HTR-8/SVneo (cell line): ENCODE results near the gene POLDIP2.

Source experiments
- DNase-seq: peaks from one replicate; pipeline ENCODE4 v3.0.0; 2011; ENCODE audit warnings: low spot score, mixed read lengths; ENCODE audit not compliant: insufficient read length
- FAIRE-seq: peaks from 2 replicates; lab custom pipeline; 2011; peaks lifted over from hg19 to GRCh38; lab: Jason Lieb, UNC

The POLDIP2 gene, protein sequence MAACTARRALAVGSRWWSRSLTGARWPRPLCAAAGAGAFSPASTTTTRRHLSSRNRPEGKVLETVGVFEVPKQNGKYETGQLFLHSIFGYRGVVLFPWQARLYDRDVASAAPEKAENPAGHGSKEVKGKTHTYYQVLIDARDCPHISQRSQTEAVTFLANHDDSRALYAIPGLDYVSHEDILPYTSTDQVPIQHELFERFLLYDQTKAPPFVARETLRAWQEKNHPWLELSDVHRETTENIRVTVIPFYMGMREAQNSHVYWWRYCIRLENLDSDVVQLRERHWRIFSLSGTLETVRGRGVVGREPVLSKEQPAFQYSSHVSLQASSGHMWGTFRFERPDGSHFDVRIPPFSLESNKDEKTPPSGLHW

GRCh38 chr17:28357061-28357900 is at the start of gene POLDIP2:
Gene POLDIP2 (minus strand): TSS chr17:28357527. CDS start chr17:28357448, 79 bp downstream.
- FAIRE-seq (peak; percentile 82), DNase-seq (peak; percentile 95)

- no peak for DNase-seq
- FAIRE-seq = peak; percentile 4
Measured at GRCh38 chr17:28406473-28406814, 49.1 kb upstream of the POLDIP2 start.

- FAIRE-seq (peak; percentile 88), DNase-seq (peak; percentile 74)
Measured at GRCh38 chr17:28405632-28406472, 48.5 kb upstream of the POLDIP2 start, which contains the start of gene SLC46A1. Gene SLC46A1 (minus strand): TSS chr17:28406212. CDS start chr17:28406114, 98 bp downstream.

- DNase-seq = no peak
Measured at GRCh38 chr17:28404812-28405570, 47.7 kb upstream of the POLDIP2 start.

GRCh38 chr17:28404461-28404811 is 47.1 kb upstream of the POLDIP2 start:
- FAIRE-seq = no peak

More at GRCh38 chr17:28404812-28405570, 47.7 kb upstream of the POLDIP2 start:
- FAIRE-seq = peak; percentile 58

DNA sequence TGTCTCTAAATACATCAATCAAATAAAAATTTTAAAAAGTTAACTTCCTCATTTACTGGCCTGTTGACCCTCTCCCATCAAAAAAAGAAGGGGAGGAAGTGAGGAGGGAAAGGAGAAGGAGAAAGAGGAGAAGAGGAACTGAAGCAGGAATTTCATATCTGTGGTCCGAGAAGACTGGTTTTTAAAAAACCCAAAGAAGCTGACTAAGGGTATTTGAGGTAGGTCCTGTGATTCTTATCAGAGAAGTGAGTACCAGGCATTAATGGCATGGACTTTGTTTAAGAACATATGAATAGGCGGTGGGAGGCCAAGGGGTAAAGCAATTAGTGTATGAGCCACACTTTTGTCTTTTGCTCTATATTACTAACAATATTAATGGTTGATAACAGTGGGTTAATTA is 46.7 kb upstream of the POLDIP2 start:
- FAIRE-seq = no peak
- no peak for DNase-seq

More at GRCh38 chr17:28404461-28404811, 47.1 kb upstream of the POLDIP2 start:
- no peak for DNase-seq

DNA sequence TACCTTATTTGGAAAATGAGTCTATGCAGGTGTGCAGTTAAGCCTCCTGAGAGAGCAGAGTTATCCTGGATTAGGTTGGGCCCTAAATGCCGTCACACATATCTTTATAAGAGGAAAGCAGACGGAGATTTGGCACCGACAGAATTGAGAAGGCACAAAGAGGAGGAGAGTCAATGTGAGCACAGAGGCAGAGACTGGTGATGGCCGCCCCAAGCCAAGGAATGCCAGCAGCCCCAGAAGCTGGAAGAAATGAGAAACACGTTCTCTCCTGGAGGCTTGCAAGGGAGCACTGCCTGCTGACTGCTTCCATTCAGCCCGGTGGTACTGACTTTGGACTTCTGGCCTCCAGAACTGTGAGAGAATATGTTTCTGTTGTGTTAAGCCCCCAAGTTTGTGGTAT is 45.5 kb upstream of the POLDIP2 start:
- FAIRE-seq (no peak), DNase-seq (no peak)

DNA sequence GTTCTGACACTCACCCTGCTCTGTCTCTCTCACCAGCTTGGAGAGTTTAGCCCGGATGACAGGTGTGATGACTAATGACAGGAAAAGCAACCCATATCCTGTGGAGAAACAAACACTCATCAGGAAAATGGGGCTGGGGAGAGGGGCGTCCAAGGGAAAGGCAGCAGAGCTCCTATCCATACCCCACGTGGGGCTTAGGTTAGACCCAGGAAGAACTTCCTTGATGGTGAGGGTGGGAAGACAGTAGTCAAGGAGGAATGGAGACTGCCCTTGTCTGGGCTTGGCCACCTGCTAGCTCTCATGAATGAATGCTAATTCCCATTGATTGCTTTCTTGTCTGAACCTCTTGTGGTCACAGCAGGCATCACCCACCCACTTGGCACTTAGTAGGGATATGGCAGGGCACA is 44.9 kb upstream of the POLDIP2 start:
- no peak for FAIRE-seq

DNA sequence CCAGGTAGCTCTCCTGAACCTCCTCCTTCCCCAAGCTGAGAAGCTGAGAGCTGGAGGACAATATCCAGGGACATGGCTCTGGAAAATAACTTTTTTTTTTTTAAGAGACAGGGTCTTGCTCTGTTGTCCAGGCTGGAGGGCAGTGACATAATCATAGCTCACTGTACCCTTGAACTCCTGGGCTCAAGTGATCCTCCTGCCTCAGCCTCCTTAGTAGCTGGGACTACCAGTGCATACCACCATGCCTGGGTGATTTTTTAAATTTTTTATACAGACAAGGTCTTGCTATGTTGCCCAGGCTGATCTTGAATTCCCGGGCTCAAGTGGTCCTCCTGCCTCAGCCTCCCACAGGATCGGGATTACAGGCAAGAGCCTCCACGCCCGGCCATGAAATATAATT is 42.5 kb upstream of the POLDIP2 start:
- no peak for DNase-seq
- FAIRE-seq = no peak

More for the DNA sequence above, 44.9 kb upstream of the POLDIP2 start:
- DNase-seq = no peak

DNA sequence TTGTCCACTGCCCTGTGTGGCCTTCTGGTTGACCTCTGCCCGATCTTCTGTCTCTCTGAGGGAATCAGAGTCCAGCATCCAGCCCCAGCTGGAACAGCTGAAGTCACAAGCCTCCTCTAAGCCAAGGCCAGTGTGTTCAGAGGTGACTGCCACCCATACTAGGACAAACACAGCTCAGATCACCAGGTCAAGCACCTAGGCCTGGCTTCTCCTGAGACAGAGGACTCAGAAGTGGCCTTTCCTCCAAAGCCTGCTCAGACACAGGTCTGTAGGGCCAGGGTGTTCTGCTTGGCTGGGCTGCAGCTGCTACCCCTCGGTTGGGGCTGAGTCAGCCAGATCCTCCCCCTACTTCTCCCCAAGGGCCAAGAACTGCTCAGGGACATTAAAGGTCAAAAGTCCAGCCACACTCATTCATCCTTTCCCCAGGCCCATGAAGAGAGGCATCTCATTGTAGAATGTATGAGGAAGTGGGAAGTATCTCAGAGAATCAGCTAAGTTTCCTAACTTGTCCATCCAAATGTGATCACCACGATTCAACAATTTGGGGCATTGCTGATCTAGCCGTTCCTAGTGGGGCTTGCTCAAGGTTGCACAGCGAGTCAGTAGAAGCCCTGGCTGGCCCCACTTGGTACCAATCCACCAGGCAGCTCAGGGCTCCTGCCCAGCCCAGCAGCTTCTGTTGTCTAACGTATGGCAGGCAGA is 41.1 kb upstream of the POLDIP2 start:
- FAIRE-seq (no peak), DNase-seq (no peak)

DNA sequence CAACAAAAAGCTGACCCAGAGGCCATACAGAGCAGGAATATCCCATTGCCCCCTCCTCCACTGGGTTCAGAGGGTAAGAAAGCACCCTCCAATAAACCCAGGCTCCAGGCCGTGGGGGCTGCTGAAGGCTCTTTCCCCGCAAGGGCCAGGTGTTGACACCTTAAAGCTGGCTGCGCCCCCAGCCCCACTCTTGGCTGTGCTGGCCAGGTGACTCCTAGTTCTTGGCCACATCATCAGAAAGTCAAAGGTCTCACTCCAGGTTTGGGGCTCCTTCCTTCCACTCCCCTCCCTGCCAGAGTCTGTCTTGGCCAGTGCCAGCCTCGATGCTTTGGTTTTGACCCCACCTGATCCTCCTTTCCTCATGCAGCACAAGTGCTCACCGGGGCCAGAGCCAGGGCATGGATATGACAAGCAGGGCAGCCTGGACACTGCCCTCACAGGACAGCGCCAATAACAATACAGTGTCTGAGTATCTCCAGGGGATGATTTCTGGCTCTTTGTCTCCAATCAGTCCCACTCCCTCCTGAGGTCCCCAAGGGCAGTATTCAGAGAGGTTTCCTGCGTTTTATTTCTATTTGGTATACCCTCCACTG is 40.5 kb upstream of the POLDIP2 start:
- FAIRE-seq = no peak
- DNase-seq = no peak

- FAIRE-seq (no peak), DNase-seq (no peak)
Measured at GRCh38 chr17:28397275-28397674, 39.9 kb upstream of the POLDIP2 start.

DNA sequence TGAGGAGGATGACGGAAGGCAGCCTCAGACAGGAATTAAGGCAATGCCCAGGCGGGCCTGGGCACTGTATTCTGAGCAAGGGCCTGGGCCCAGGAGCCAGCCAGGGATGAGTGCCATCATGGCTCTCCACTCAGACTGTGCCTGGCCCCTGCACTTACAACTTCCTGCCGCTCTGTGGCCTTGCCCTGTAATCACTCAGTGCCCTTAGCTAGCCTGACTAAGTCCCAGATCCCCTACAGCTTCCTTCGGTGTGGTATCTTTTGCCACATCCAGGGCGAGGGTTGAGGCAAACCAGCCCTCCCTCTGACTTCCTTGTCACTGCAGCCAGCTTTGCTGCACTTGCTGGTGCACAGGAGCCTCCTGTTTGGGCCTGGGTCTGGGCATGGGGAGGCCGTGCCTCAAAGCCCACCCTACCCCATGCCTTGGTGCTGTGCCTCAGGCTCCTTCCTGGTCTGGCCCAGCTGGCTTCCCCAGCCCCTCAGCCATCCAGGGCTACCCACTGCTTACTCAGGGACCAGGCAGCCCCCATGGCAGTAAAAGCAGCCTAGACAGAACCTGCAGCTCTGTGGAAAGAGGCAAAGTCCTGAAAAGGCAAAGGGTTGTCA is 39.4 kb upstream of the POLDIP2 start:
- FAIRE-seq (no peak), DNase-seq (no peak)

DNA sequence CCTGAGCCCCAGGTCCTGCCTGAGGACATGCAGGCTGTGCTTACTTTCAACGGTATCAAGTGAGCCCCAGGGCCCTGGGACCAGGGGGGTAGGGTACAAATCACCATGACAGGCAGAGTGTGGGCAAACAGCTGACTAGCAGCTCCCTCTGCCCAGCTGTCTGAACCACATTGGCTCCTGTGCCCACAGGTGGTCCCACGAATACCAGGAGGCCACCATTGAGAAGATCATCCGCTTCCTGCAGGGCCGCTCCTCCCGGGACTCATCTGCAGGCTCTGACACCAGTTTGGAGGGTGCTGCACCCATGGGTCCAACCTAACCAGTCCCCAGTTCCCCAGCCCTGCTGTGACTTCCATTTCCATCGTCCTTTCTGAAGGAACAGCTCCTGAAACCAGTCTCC is 38.6 kb upstream of the POLDIP2 start:
- no peak for FAIRE-seq
- DNase-seq = no peak

- FAIRE-seq (no peak), DNase-seq (no peak)
Measured at GRCh38 chr17:28395426-28395825, 38.1 kb upstream of the POLDIP2 start.

DNA sequence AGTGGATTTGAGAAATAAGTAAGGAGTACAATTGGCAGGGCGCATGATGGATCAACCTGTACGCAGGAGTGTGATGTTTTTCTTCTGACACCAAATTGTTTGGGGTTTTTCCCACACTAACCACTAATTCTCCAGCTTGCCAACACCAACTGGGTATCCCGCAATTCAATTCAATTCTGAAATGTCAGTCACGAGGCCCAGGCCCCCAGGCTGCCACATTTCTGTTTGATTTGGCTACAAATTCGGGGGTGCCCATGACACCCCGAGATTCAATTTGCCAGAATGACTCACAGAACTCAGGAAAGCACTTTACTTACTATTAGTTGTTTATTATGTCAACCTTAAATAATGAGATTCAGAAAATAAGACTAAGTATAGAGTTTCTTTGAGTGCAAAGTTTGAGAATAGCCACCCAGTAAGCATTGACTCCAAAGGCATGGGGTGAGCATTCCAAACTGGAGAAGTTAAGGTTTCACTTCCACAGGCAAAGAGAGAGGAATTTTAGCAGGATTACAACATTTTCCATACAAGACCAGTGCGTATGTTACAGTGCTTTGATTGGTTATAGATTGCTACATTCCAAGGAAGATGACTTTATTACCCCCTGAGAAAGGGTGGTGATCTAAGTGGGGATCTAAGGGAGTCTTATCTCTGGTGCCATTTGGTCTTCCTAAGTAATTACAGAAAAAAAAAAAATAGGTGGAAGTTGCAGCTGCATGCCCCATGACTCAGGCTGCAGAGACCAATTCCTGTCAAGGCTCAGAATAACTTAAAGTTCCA is 37.2 kb upstream of the POLDIP2 start:
- FAIRE-seq = no peak
- DNase-seq = no peak

DNA sequence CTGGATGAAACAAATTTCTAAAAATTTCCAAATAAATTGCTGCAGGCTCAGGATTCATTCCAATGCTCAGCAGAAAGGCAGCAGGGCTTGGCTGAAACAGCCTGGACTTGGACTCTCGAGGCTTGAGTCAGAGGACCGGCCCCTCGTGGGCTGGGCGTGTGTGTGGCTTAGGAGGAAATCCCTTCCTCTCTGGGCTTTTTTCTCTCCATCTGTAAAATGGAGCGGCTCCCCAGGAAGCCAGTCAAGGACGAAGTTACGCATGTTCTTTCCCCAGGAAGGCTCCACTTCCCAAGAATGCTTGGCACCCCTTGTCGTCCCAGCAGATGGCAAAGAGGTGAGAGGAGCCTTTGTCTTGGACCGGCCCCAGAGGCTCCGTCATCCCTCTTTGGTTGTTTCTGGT is 35.2 kb upstream of the POLDIP2 start:
- DNase-seq = no peak
- FAIRE-seq = no peak

GRCh38 chr17:28391401-28391800 is 34.1 kb upstream of the POLDIP2 start:
- FAIRE-seq (no peak), DNase-seq (no peak)
